Measurements from ENCODE around the gene ACE2. TPM values are rescaled to one million over a fixed set of nuclear protein-coding genes. Genes with fewer than 3 reads are reported as not detected.

ACE2 gene
- total and polyA plus RNA-seq, 7 donors = 0.19 to 13.5 (median 0.54) TPM

DNA sequence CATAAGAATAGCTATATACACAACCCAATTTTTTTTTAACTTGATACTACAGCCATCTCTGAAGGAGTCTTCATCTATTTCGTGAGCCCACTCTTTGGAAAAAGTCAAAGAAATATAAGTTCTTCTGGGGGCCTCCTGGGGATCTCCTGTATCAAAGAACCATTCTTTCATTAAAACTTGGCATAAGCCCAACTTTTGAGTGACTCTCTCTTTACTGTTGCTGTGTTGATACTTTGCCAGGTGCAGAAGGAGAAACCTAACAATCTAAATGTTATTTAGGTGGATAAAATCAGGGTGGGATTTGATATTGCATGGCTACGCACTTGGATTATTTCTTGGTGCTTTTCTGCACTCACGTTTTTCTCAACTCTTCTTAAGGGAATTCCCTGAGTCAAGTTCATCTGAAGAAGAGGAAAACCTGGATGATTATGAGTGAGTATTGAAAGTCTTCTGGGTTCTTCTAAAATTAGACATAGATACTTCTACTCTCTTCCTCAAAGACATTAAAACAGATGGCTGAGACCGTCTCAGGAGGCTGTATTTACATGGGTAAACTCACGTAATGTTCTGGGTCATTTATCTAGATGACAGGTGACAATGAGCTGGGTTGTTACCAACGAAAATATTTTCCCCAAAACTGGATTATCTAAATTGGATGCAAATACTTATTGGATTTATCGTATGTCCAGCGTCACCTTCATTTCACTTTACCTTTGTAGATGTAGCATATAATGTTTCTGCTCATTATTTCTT is 74.9 kb downstream of the ACE2 start:
- no peak overlapping the region for H3K4me3 ChIP-seq
- intact Hi-C loops (cut with DNase I) = no loop called here
- no peak overlapping the region for H3K27ac ChIP-seq
- no peaks in the 10 kb centered on the region for H3K9me3 ChIP-seq
- no peaks in the 10 kb centered on the region for H3K4me1 ChIP-seq
- WGBS, 3 donors = 44 to 58% (median 50%) methylated on average over 8 of the region's 8 CpGs
- no peak for TF ChIP-seq CTCF (IDR thresholded peaks at IDR 0.05)
- ATAC-seq (no peak), DNase-seq (no peak)
- no peaks in the 10 kb centered on the region for H3K36me3 ChIP-seq (ENCODE audit: insufficient read depth in 1 of 2, low read depth in 1 of 2)
- H3K27me3 ChIP-seq (ENCODE audit: insufficient read depth in 3 of 3, low read length in 2 of 3) = peaks cover 0 to 10% (median 0%) of the 10 kb centered on the region in 3 donors

DNA sequence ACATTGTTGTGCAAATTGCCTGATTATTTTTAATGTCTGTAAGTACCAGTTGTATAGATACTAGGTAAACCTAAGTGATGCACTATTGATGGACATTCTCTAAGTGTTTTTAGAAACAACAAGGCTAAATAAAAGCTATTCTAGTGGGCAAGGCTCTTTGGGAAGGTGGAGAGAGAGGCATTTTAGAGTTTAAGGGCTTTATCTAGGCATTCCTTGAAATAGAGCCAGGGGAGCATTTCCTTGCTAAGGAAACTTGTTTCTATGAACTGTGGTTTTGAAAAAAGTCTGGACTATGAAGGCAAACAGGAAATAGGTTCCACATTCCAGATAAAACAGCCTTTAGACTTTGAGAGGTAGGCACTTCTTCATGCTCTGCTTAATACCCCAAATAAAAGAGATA is 76.3 kb downstream of the ACE2 start:
- no peak for ATAC-seq
- no peaks in the 10 kb centered on the region for H3K4me1 ChIP-seq
- no peaks in the 10 kb centered on the region for H3K9me3 ChIP-seq
- peaks cover 0 to 10% (median 0%) of the 10 kb centered on the region in 3 donors for H3K27me3 ChIP-seq (ENCODE audit: insufficient read depth in 3 of 3, low read length in 2 of 3)
- no peaks in the 10 kb centered on the region for H3K36me3 ChIP-seq (ENCODE audit: insufficient read depth in 1 of 2, low read depth in 1 of 2)
- intact Hi-C loops (cut with DNase I) = no loop called here
- no peak overlapping the region for H3K27ac ChIP-seq
- no peak for DNase-seq
- no peak for TF ChIP-seq CTCF (IDR thresholded peaks at IDR 0.05)
- H3K4me3 ChIP-seq = no peak overlapping the region

DNA sequence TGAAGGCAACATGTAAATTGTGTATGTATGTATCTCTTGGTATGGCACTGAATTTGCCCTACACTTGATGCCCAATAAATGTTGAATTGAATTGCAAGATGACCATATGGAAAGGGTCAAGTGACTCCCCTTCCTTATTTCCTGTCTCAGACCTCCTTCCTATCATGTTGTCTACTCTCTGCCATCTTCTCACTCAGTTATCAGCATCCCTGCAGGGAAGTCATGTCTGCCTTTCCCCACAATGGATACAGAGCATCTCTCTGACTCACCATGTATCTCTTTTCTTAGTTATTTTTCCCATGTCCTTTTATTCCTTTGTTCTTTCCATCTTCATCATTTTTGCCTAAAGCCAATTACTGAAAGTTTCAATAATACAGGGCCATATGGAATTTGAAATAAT is 77.7 kb downstream of the ACE2 start:
- peaks cover 0 to 10% (median 0%) of the 10 kb centered on the region in 3 donors for H3K27me3 ChIP-seq (ENCODE audit: insufficient read depth in 3 of 3, low read length in 2 of 3)
- no peak overlapping the region for H3K27ac ChIP-seq
- H3K4me3 ChIP-seq = no peak overlapping the region
- DNase-seq (no peak), ATAC-seq (no peak)
- no peaks in the 10 kb centered on the region for H3K9me3 ChIP-seq
- no peaks in the 10 kb centered on the region for H3K36me3 ChIP-seq (ENCODE audit: insufficient read depth in 1 of 2, low read depth in 1 of 2)
- H3K4me1 ChIP-seq = no peaks in the 10 kb centered on the region
- intact Hi-C loops (cut with DNase I) = no loop called here
- no peak for TF ChIP-seq CTCF (IDR thresholded peaks at IDR 0.05)

DNA sequence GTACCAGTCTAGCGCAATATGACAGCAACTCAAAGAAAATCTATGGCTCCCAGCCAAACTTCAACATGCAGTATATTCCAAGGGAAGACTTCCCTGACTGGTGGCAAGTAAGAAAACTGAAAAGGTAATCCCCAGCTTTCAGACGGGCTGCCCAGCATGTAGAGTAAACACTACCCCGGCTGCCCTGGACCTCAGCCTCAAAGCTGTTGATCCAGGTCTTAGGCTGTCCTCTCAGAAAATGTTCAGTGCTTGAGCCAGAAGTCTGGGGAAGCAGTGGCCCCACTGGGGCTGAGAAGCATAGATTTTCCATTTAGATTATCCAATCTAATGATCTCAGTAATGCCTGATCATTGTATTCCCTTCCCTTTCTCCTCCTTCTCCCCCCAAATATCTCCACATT is 78.3 kb downstream of the ACE2 start:
- Histone ChIP-seq H3K4me3 (no peak overlapping the region), H3K9me3 (no peaks in the 10 kb centered on the region), H3K27ac (no peak overlapping the region), H3K36me3 (ENCODE audit: insufficient read depth in 1 of 2, low read depth in 1 of 2) (no peaks in the 10 kb centered on the region), H3K4me1 (no peaks in the 10 kb centered on the region), H3K27me3 (ENCODE audit: insufficient read depth in 3 of 3, low read length in 2 of 3) (peaks cover 0 to 10% (median 0%) of the 10 kb centered on the region in 3 donors)
- intact Hi-C loops (cut with DNase I) = no loop called here
- WGBS, 3 donors = 73 to 88% (median 77%) methylated on average over 3 of the region's 3 CpGs
- DNase-seq (no peak), ATAC-seq (no peak)
- no peak for TF ChIP-seq CTCF (IDR thresholded peaks at IDR 0.05)

DNA sequence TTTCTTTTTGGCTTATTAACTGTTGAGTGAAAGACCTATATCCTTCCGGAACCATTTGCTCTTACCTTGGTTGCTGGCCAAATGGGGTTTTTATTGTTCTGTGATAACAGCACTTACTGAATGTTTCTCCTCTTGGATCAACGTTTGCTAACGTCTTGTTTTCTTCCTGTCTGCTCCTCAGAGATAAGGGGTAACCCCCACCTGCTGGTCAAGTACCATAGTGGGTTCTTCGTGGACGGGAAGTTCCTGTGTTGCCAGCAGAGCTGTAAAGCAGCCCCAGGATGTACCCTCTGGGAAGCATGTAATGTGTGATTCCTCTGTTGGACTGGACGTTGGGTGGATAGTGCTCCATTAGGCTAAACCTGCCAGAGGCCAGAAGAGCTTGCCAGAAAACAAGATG is 84.8 kb downstream of the ACE2 start:
- DNase-seq (no peak), ATAC-seq (no peak)
- no peak overlapping the region for H3K27ac ChIP-seq
- no peaks in the 10 kb centered on the region for H3K9me3 ChIP-seq
- no peaks in the 10 kb centered on the region for H3K36me3 ChIP-seq (ENCODE audit: insufficient read depth in 1 of 2, low read depth in 1 of 2)
- WGBS, 3 donors = 16 to 21% (median 18%) methylated on average over 6 of the region's 6 CpGs
- H3K4me3 ChIP-seq = no peak overlapping the region
- TF ChIP-seq CTCF (IDR thresholded peaks at IDR 0.05) = no peak
- intact Hi-C loops (cut with DNase I) = no loop called here
- peaks cover 0 to under 1% (median 0%) of the 10 kb centered on the region in 3 donors for H3K27me3 ChIP-seq (ENCODE audit: insufficient read depth in 3 of 3, low read length in 2 of 3)
- no peaks in the 10 kb centered on the region for H3K4me1 ChIP-seq
